Cortex of kidney (tissue), 1 donor: ENCODE measurements around the gene CDH13.
"Not testable (repeated sequence)": the region's sequence is repeated elsewhere in the genome, so short reads cannot be mapped to it uniquely, and the experiment has no call there.

Experiments
- DNase-seq: peaks from one replicate; lab custom pipeline; 2025; lab: John Stamatoyannopoulos, UW

The CDH13 gene

DNA sequence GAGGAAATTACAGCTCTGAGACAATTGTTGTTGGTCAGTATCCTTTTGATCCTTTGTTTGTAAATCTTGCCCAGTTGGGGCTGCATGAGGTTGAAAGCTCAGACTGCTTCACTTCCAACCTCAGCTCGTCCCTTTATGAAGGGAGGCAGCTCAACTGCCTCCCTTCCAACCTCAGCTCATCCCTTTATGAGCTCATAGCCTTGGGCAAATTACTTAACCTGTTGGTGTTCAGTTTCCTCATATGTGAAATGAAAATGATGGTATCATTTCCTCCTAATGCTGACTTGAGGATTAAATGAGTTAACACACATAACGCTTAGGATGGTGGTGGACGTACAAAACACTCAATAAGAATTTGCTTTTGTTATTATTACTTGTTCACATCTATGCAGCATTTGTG is 265.1 kb downstream of the CDH13 start:
- no peak for DNase-seq

GRCh38 chr16:82892324-82892723 is 265.6 kb downstream of the CDH13 start:
- no peak for DNase-seq

GRCh38 chr16:82895843-82896242 is 269.1 kb downstream of the CDH13 start:
- no peak for DNase-seq

DNA sequence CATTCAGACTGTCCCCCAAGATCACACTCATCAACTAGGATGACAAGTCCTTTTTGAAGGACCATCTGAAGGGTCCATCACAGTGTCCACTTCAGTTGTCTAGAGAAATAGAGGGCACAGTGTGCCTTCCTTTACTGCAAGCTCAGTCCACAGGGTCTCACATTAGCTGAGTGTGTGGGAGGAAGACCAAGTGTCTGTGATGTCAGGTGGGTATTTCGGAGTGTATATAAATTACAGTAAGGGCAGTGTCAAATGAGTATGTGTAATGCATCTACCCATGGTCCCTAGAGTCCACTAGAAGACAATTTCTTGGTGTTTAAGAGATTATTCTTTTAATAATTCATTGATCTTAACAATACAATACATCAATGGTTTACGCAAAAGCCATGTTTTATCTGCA is 272.2 kb downstream of the CDH13 start:
- no peak for DNase-seq

DNA sequence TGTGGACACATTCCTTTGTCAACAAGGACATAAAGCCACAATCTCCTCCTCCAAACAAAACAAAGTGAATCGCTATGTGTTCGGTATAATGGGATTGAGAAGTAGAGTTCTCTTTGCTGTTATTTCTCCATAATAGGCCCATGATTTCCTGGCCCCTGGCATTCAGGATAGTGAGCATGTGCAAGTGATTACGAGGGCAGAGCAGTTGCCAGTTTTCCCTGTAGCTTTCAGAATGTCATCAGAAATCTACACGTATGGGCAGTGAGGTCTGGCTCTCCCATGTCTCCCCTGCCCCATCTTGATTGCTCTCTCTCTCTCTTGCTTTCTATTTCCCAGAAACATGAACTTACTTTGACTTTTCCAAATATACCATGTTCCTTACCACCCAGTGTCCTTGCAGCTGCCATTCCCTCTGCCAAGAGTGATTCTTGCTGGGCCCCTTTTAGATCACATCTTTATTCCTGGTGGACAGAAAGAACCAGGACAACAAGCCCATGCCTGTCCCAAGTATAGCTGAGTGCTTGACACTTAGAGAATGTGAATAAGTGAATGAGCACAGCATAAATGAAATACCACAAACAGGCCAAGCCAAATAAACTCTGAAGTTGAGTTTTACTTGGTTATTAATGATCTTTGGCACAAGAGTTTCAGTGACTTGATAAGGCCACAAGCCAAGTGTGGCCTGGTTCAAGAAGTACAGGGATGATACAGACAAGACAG is 273.1 kb downstream of the CDH13 start:
- DNase-seq = no peak

GRCh38 chr16:82900559-82900958 is 273.8 kb downstream of the CDH13 start:
- no peak for DNase-seq

- no peak for DNase-seq
Observed at GRCh38 chr16:82911925-82912324, 285.2 kb downstream of the CDH13 start.

DNA sequence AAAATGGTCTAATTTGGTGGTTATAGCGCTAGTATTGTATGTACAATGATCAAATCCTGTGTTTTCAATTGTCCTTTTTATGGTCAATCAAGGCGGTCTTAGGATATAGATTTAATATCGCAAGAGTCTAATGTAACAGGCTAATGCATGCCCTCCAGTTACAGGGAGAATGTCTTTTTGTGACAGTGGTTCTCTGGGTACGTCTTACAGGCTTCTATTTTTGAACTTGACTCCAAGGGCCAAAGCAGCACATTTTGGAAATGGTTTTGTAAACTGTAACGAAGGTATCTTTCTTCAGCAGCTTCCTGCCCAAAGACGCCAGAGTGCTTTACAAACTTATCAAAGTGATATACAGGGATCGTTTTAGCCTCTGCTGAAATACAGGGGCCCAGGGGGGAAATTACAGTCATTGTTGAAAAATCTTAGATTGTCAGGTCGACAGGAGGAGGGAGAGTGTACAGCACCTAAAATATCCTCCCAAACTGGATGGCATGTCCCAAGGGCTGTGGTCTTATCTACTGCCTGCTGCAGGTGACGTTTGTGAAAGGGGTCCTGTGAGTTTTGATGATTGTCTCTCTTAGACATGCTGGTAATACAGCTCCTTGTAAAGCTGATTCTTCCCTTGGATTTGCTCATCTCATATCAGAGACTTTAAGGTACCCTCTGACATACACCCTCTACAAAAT is 288.5 kb downstream of the CDH13 start:
- no peak for DNase-seq

GRCh38 chr16:82917886-82918595 is 291.3 kb downstream of the CDH13 start:
- no peak for DNase-seq

DNA sequence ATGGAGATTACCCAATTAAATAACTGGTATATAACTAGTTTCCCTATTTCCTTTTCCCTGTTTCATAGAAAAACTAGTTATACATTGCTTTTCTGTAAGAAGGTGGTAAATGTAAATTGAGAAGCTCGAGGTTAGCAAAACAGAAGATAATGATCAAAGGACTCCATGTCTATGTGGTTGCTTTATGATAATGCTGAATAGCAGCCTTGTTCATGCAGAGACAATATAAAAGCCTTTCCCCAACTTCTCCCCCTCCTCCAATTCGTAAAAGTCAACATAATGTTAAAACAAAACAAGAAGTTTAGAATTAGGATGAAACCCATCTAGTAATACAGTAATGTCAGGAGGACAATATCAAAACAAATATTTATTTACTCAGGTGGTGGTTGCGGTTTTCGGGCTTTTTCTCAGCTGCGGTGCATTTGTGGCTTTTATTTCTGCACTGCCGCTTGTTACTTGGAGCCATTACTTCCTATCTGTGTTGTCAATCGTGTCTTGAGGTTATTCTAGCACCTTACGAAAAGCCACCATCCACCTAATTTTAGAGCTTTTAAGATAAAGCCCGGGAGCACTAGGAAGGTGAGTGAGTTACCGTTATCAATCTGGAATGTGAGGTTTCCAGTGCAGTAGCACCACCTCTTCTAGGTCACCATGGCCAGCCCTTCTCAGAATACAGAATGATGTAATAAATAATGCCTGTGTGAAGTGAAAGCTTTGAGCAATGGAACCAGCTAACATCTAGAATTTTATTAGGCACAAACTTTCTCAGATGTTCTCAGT is 297.5 kb downstream of the CDH13 start:
- DNase-seq = no peak

GRCh38 chr16:82926500-82926899 is 299.7 kb downstream of the CDH13 start:
- DNase-seq = no peak

GRCh38 chr16:82933933-82934332 is 307.2 kb downstream of the CDH13 start:
- not testable (repeated sequence) for DNase-seq

GRCh38 chr16:82935766-82936165 is 309.0 kb downstream of the CDH13 start:
- no peak for DNase-seq

DNA sequence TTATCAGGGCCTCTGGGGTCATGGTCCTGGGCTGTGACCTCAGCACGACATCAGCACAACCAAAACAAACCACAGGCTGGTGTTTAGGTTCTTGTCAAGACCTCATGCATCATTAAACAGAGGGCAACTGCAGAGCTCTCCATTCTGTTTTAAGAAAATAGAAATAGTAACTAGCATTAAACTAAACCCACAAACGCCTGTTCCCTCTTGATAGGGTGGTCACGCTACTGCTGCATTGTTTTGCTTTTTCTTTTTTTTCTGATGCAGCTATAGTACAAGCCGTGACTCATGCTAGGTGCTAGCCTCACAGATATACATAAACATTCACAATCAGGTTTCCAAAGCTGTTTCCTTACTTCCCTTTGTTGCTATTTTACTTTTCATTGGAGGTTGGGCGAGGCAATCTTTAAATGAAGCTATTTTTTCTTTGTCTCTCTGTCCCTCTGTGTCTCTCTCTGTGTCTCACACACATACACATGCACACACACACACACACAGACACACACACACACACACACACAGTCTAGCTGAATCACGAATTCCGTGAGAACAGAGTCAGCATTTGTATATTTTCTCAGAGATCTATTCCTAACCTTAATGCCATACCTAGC is 310.3 kb downstream of the CDH13 start:
- no peak for DNase-seq

GRCh38 chr16:82937926-82938520 is 311.3 kb downstream of the CDH13 start:
- no peak for DNase-seq

- DNase-seq = no peak
Observed at GRCh38 chr16:82943371-82943770, 316.6 kb downstream of the CDH13 start.

GRCh38 chr16:82945420-82946101 is 318.8 kb downstream of the CDH13 start:
- no peak for DNase-seq

DNA sequence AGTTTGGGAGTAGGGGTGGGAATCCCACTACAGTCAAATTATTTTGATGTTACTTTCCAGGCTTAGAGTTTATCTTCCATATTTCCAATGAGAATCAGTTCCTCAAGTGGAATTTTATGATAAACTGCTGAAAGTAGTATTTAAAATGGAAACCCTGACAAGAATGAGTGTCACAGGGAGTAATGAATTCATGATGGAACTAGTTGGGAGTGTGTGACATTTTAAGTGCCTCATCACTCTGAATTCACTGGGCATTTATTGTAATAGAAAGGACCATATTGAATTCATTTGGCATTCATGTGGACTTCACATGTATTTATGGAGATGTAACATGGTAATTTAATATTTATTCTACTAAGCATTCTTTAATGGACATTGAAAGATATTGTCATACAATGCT is 320.9 kb downstream of the CDH13 start:
- no peak for DNase-seq

- no peak for DNase-seq
Observed at GRCh38 chr16:82949016-82949415, 322.2 kb downstream of the CDH13 start.

DNA sequence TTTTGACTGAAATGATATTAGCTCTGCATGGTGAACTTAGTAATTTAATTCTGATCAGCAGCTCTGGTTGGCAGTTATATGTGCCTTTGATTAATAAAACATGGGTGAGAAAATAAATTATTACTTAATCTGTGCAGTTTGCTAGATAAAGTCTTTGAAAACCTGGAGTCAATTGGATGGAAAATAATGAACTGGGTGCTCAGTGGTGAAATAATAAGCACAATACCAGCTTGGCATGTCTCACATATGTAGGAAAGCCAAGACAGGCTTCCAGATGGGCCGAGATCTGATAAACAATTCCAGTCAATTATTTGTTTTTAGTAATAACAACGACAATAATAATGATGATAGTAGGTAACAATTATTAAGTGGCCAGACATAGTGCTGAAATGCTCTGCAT is 326.7 kb downstream of the CDH13 start:
- no peak for DNase-seq
